GM18519 (cell line): Measurements from ENCODE around the gene C1QA.

Experiments
- ATAC-seq: cut with Tn5 transposase; IDR thresholded peaks from one replicate; pipeline ENCODE4 v1.9.1; 2021; ENCODE audit warnings: mild to moderate bottlenecking, moderate library complexity; ENCODE audit not compliant: unreplicated experiment, low FRiP score

Gene C1QA

DNA sequence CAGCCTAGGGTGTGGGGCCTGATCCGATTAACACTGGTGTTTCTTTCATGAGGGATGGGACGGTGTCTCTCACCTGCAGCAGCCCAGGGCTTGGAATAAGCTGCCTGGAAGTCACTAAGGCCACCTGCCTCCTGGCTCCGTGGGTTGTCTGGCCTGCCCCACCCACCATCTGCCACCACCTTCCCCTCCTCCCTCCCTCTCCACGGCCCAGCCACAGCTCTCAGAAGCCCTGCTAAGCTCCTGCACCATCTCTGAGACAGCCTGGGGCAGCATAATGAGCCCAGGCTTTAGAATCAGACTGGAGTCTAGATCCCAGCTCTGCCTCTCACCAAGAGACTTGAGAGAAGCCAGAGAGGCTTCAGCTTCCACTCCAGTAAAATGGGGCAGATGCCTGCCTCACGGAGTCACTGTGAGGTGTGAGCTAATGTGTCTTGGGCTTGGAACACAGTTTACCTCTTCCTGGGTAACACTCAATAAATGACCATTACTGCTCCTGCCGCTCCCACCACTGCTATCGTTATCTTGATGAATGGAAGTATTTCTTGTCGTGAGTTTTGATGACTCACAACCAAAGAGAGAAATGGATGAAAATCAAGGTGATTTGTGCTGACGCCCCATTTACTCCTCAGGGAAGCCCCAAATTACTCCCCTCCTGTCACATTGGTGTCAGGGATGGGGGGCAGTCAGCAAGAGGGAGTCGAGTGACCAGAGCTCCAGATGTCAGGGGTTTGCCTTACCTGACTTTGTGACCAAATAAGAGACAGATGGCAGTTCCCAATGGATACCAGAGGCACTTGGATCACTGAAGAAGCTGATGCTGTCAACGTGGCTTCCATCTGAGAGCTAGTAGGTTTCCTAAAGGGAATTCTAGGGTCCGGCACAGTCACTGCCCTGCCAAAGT is 23.5 kb upstream of the C1QA start:
- ATAC-seq, result no peak

DNA sequence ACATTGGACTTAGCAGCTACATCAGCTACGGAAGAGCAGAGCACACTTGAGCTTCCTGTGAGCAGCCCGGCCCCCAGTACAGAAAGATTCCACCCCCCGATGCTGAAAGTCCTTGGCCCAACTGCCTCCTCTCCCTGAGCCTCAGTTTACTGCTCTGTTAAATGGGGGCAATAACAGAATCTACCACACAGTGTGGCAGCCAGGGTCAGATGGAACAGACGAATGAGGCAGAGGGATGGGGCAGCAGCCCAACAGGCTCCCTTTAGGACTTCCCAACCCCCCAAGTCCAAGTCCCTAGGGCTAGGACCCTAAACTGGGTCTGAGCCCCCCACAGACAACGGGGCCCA is 22.9 kb upstream of the C1QA start:
- no peak for ATAC-seq

DNA sequence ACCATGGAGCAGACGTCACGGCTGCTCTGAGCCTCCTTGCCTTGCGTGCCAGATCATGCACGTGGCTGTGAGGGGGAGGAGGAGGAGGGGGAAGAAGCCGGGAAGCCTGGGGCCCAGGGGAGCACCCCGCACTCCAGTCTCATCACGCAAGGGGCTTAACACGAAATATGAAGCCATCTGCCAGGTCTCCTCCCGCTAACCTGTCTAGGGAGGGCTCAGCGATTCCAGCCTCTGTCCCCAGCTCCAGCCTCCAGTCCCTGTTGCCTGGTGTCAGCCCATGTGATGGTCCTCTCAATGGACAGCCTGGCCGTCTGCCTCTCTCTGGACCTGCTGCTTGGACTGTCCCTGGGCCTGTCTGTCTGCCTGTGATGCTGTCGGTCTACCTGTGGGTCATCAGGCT is 22.5 kb upstream of the C1QA start:
- no peak for ATAC-seq

DNA sequence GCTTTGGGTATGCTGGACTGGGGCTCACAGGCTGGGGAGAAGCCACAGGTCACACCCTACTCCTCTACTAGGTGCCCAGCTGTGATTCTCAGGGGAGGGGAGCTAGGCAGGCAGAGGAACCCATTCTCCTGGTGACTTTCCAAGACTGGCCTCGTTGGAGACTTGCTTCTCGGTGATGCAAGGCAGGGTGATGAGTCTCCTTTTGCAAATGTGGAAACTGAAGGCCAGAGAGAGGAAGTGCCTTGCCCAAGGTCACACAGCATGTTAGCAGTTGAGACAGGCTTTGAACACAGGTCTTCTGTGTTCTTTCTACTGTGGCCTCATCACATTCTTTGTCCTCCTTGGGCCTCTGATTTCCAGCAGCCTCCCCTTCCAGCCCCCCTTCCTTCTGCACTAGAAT is 20.5 kb upstream of the C1QA start:
- ATAC-seq, result no peak

DNA sequence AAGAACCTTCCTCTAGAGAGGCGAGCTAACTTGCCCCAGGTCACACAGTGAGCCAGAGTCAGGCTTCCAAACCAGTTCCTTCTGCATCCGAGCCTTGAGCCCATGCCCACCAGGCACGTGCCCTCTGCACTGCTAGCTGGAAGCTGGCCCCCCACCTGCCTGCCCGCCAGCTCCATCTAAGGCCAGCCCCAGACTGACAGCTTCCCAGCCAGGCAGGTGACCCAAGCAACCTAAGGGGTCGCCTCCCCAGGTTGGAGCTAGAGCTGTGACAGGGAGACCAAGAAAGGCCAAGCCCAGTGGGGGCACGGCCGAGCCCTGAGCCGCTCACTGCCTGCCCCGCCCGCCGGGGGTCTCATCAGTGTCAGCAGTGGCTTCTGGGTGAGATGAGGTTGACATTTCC is 19.9 kb upstream of the C1QA start:
- no peak for ATAC-seq

DNA sequence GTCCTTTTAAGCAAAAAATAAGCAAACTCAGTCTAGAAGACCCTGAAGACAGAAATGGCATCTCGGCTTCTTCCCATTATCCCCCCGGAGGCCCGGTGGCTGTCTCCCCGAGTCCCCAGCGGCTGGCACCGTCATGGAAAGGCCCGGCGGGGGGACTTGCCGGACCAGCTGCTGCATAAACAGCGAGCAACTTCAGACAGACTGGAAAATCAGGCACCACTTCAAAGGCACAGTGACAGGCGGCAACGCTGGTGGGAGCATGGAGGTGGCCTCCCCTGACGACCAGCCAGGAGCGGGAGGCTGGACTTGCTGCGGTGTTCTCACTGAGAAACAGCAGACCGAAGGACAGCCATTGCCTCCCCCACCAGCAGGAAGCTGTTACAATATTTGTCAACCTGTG is 18.4 kb upstream of the C1QA start:
- ATAC-seq, result no peak

DNA sequence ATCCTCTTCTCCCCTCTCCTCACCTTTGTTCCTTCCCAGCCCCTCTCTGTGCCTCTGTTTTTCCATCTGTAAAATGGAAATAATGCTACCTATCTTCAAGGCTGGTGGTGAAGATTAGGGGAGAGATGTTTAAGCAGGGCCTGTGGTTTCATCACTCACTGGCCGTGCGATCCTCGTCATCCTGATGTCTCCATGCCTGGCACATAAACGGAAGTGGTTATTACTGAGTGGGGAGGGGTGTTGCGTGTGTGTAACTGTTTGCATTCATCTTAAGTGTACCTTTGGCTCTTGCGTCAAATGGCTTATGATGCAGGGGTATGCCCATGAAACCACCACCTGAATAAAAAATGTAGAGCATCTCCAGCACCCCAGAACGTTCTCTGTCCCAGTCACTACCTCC is 17.2 kb upstream of the C1QA start:
- ATAC-seq, result no peak

DNA sequence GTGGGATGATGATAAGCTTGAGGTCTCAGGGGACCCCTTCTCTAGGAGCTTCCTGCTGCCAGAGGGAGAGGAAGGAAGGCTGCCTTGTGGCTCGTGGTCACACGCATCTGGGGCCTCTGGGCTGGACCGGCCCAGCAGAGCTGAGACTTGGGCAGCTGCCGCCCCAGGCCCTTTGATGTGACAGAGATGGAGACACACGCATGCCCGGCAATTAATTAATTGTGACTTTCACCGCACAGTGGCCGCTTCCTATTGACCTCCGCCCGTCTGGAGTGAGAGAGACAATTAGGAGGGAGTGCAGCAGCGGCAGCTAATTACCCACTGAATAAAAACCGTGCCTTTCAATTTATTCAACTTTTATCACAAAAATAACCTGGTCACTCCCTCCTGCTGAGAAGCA is 16.6 kb upstream of the C1QA start:
- ATAC-seq, result no peak

DNA sequence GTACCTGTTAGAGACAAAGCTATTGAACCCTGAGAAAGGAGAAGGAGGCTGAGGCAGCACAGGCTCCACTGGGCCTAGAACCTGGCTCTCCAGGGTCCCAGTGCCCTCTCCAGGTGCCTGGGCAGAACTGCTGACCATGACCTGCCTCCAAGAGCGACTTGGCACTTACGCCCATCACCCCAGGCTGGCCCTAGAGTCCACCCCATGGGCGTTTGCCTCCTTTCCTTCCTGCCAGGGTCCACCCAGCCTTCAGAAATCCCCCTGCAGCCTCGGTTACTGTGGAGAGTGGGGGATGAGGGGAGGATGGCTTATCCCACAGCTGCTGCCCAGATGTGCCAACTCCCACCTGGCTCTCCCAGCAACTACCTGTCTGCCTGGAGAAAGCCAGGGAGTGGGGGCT is 14.7 kb upstream of the C1QA start:
- no peak for ATAC-seq

DNA sequence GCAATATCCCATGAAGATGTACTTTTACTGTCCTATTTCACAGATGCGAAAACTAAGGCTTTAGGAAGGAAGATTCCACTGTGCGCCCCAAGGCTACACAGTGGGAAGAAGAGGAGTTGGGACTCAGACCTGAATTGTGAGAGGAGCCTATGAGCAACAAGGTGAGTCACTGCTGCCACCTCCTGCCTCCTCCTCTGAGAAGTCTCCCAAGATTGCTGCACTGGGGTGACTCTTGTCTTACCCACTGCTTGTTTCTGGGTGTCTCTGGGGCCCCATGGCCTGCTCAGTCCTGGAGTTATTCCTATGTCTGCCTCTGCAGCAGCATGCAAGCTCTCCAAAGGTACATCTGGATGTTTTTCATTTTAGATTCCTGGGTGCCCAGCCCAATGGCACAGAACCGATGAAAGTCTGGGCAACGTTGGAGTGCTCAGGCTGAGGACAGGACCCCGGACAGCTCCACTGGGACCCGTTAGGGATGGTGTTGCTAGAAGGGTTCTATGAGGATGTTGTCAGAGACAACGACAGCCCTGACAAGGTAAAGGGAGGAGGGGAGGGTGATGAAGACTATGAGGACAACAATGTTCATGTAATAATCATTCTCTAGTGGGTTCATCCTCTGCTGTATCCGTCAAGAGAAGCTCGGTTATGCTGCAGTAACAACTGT is 11.0 kb upstream of the C1QA start:
- no peak for ATAC-seq

DNA sequence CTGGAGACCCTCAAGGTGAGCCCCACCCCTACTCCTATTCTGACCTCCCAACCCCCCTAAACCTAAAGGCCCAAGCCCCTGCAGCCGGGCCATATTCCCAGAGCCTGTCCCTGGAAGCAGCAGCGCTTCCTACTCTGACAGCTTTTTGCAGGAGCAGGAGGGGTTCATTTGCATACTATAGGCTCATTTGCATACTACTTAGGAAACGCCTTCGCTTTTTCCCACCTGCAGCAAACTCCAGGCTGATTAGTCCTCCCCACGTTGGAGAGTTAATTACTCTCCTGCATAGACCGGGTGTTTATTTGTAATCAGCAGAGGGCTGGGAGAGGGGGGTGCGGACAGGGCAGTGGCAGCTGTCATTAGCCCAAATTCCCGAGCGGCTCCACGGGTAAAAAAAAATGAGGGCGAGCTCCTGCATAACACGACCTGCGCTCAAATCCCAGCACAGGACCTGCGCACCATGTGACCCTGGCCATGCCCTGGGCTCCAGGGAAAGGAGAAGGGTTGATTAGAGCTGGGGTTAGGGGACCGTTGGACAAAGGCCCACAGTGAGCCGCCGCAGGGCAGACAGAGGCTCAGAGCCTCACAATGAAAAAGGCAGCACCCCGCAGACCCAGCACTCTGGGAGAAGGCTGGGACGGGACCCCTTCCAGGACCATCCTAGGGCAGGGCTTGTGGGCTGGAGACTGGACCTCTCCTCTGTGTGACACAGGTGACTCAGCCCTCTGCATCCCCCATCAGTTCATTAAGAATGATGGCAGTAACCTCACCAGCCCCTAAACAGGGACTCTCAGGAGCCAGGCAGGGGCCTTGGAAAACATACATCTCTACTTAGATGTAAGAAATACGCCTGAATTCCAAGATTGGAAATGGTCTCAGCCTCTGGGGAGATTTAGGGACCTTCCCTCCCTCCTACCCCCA is 9.9 kb upstream of the C1QA start:
- ATAC-seq, result no peak

DNA sequence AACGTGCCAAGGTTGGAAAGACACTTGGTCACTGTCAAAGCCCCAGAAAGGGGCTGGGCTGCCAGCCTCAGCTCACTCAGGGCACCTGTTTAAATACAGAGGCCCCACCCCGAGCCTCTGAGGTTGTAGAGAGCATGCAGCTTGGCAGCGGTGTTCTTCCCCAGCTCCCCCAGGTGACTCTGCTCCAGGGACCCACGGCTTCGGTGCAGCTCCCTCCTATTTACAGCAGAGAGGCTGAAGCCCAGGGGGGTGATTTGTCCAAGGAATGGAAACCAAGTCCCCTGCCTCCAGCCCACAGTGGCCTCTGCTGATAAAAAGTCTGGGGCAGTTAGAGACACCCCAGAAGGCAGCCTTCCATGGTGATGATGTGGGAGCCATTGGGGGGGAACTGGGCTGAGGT is 9.1 kb upstream of the C1QA start:
- ATAC-seq, result no peak

DNA sequence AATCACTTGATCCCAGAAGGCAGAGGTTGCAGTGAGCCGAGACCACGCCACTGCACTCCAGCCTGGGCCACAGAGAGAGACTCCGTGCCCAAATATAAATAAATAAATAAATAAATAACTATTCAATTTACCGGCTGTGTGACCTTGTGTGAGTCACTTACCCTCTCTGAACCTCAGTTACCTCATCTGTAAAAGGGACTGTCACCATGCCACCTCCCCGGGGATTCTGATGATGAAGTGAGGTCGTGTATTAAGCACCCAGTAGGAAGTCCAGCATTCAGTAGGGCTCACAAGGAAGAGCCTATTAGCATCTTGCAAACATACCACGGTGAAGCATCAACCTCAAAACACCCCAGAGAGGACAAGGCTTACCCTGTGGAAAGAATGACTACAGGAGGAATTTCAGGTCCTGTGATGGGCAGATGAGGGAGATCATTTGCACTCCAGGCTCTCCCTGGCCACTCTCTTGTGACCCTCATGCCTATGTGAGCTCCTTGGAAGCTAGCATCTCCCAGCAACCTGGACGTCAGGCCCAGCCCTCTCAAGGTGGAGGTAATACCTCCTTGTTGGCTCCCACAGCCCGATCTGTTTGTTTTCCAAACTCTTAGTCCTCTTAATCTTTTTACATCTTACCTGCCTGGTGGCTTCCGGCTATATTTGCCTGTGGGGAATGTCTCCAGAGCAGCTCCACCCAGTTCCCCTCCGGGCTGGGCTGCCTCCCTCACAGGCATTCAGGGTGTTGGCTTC is 7.6 kb upstream of the C1QA start:
- ATAC-seq, result no peak

DNA sequence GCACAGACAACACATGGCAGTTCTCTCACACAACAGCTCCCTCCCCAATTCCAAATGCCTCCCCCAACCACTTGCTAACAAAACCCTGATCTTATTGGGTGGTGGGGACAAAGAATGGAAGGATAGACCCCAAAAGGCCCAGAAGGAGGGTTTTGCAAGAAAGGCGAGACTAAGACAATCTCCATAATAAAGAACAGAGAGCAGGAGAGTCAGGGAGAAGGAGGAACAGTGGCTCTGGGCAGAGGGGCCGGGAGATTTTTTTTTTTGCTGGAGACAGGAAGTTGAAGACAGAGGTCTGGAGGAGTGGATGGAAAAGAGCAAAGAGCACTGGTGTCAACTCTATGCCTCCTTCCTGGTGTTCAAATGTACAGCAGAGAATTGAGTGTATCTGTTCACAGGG is 6.5 kb upstream of the C1QA start:
- ATAC-seq, result no peak

DNA sequence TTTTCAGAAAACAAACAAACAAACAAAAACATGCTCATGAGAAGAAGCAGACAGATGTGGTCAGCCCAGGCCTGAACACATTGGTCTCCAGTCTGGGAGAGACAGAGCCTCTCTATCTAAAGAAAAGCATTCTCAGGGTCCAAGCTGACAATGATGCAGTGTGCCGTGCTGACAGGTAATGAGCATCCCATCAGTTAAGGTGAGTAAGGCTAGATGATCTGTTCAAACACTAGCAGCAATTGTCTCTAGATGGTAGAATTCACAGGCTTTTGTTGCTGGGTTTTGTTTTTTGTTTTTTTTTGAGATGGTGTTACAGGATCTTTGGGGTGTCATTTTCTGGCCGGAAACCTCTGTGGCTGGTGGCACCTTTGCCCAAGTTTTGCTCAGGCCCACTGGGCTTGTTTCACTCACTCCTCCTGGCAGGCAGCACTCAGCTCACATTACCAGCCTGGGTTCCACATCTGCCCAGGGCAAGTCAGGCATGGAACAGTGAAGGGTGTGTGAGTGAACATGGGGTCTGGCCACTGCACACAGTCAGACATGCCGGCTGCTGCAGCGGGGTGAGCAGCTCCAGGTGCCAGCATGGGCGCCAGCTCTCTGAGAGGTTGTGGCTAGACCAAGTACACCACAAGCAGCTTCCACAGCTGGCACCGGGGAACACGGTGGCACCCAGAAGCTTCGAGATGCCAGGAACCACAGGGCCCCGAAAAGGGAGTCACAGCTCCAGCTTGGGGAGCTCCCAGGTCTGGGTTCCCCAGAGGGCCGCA is 2.5 kb upstream of the C1QA start:
- no peak for ATAC-seq

DNA sequence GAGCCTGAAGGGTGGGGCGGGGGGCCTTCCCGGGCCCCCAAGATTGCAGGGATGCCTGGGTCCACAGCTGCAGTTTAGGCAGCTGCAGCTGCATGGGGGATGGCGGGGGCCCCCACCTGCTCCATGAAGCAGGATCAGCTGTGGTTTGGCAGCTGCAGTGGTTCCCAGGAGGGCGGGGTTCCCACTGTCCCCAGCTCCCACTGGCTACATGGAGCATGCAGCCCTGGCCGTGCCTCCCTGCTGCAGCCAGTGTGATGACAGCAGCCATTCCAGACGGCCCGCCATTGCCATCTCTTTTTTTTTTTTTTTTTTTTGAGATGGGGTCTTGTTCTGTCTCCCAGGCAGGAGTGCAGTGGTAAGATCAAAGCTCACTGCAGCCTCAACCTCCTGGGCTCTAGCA is 992 bp upstream of the C1QA start:
- no peak for ATAC-seq

DNA sequence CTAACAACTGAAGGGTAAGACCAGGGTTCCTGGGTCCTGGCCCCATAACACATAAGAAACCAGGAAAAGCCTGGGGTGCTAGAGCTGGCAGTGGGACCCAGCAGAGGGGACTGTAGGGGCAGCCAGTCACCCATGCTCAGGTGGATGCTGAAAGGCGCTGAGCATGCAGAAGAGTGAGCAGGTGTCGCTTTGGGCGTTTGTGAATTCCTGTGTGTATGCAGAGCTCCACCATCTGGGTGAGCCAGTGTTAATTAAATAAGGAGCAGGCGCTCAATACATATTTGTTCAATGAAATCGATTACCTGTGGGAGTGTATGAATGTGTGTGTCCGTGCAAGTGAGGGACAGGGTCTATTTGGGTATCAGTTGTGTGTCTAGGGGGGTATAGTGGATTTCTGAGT is 499 bp downstream of the C1QA start:
- ATAC-seq, result no peak

DNA sequence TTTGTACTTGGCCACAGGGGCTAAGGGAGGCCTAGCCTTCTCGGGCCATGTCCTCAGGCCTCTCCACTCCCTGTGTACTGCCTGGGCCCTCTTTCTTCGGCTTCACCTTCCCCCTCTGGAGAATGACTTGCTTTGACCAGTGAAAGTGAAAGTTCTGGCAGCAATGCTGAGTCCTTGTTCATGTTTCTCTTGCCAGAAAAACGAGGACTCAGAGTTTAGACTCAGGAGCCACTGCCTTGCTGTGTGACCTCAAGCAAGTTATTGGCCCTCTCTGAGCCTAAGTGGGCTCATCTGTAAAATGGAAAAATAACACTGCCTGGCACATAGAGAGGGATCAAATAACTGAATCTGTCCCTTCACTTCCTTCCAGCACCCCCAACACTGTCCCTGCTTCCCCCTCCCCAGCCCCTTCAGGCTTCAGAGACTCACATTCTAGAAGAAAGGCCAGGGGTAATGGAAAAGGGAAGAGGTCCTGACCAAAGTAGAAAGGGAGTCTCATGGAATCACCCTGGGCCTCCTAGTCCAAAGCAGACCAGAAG is 1.5 kb downstream of the C1QA start:
- ATAC-seq, result no peak

DNA sequence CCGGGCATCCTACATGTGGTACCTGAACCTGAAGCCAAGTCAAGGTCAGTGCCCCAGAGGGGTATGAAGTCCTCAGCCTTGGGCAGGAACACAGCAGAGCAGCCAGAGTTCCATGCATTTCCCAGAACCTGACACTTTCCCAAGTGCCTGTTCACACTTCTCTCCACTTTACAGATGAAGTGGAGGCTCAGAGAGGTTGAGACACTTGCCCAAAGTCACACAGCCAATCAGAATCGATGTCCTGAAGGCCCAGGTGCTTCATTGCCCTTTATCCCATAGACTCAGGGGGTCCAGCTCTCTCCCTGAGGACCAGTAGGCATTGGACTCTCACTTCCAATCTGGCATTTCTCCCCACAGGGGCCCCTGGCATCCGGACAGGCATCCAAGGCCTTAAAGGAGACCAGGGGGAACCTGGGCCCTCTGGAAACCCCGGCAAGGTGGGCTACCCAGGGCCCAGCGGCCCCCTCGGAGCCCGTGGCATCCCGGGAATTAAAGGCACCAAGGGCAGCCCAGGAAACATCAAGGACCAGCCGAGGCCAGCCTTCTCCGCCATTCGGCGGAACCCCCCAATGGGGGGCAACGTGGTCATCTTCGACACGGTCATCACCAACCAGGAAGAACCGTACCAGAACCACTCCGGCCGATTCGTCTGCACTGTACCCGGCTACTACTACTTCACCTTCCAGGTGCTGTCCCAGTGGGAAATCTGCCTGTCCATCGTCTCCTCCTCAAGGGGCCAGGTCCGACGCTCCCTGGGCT is 2.2 kb downstream of the C1QA start:
- ATAC-seq, result no peak
